Measurements from ENCODE around the gene FAM117B.
A peak's percentile ranks its signal among the peaks of the same experiment; 100 is the strongest.

The FAM117B gene

GRCh38 chr2:202634556-202635427 is at the start of gene FAM117B:
Gene FAM117B, plus strand, starts transcription at chr2:202634969. Its CDS starts 219 bp downstream, at chr2:202635188.
- peak; percentile 98 for DNase-seq

DNA sequence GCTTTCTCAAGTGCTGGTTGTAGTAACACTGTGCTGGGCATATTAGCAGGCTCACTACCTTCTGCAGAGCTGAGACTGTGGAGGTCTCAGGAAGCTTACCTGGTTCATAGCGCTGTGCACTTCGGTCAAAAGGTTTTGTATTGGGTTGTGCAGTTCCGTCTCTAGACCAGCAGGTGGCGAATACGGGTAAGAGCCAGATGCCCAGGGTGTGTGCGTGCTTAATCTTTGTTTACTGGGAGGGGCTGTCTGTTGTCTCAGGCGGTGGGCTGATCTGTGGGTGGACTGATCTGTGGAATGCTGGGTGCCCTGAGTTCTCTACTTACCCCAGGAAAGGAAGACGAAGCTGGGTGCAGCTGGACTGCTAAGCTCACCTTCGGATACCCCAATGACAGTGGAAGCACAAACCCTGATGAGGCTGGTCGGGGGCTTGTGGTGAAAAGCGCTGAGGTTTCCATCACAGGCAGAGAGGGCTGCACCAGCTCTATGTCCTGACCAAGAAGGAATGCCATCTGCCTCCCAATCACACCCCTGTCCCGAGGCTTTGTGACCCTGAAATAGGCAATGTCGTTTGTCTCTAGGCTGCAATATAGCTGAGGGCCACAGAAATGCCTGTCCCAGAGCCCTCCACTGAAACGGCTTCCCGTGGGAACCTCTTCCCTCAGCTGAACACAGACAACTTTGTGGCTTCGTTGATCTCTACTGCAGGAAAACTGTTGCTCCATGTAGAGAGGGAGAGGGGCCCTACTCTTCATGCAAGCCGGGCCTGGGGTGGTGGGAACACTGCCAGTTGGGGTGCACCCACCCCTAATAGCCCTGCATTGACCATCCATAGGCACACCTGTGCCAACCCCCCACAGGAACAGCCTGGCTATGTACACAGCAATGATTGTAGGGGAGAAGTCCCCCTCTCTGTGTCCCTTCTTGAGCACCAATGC is 45.9 kb upstream of the FAM117B start:
- peak; percentile 61 for DNase-seq

DNA sequence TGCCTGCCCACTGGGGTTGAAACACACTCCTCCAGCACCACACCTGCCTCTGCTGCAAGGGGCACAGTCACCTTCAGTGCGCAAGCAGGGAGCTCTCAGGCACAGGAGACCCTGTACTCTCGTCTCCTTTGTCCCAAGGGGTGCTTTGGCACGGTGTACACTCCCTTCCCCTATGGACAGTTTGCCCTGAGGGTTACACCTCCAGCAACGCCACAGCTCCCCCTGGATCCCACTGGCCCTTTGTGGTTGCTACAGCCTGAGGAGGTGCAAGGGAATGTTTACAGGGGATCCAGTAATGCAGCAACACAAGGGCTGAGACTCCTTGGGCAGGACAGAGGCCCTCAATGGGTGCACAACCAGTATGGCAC is 45.2 kb upstream of the FAM117B start:
- no peak for DNase-seq

- no peak for DNase-seq
These were observed 42.2 kb upstream of the FAM117B start for GRCh38 chr2:202592566-202592965.

- DNase-seq: no peak
These were observed 35.7 kb upstream of the FAM117B start for GRCh38 chr2:202599105-202599504.

DNA sequence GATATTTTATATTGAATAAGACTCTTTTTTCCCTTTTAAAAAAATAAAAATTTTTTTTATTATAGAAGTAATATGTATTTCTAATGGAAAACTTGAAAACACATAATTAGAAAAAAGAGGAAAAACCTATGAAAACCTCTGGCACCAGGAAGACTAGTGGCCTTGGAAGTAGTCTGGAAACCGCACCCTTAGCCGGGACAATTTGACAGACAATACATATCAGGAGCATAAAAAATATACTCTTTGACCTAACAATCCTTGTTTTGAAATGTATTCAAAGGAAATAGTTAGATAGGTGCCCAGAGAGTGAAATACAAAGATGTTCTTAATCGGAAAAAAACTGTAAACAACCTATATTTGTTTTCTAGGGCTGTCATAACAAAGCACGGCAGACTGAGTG is 34.9 kb upstream of the FAM117B start:
- DNase-seq: no peak

- DNase-seq: no peak
These were observed 30.1 kb upstream of the FAM117B start for GRCh38 chr2:202604699-202605098.

GRCh38 chr2:202605174-202605573 is 29.6 kb upstream of the FAM117B start:
- no peak for DNase-seq

- no peak for DNase-seq
These were observed 26.5 kb upstream of the FAM117B start for GRCh38 chr2:202608142-202608852.

GRCh38 chr2:202609381-202610145 is 25.2 kb upstream of the FAM117B start:
- no peak for DNase-seq

DNA sequence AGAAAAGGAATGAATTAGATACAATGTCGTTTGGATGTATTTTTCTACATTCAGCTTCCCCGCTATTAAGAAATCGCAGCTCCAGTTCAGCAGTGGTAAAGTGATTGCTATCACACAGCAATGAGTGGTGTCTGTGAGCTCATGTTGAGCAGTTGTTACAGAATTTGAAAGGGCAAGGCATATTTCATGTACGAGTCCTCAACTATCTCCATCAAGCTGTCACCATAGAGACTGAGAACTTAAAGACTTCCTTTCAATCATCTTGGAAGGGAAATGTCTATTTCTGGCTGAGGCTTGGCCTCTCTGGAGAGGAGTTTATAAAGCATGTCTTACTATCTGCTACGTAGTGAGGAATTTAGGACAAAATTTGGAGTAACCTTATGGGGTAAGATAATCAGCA is 24.4 kb upstream of the FAM117B start:
- no peak for DNase-seq

GRCh38 chr2:202612145-202612544 is 22.6 kb upstream of the FAM117B start:
- no peak for DNase-seq

DNA sequence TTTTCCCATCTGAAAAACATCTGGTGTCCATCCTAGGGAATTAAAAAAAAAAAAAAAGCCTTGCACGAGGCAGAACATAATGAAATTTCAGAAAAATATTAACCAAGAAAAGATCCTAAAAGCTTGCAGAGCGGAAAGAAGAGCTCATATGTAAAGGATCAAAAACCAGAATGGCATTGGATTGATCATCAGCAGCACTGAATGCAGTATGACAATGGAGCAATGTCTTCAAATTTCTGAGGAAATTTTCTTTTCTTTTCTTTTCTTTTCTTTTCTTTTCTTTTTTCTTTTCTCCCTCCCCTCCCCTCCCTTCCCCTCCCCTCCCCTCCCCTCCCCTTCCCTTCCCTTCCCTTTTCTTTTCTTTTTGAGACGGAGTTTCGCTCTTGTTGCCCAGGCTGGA is 21.3 kb upstream of the FAM117B start:
- no peak for DNase-seq

GRCh38 chr2:202624133-202624532 is 10.6 kb upstream of the FAM117B start:
- DNase-seq: no peak

GRCh38 chr2:202627042-202627441 is 7.7 kb upstream of the FAM117B start:
- no peak for DNase-seq

GRCh38 chr2:202628646-202629198 is 6.0 kb upstream of the FAM117B start:
- DNase-seq: no peak

GRCh38 chr2:202632682-202633290 is 2.0 kb upstream of the FAM117B start:
- DNase-seq: no peak

- DNase-seq: no peak
These were observed 1.3 kb upstream of the FAM117B start for GRCh38 chr2:202633470-202633869.

DNA sequence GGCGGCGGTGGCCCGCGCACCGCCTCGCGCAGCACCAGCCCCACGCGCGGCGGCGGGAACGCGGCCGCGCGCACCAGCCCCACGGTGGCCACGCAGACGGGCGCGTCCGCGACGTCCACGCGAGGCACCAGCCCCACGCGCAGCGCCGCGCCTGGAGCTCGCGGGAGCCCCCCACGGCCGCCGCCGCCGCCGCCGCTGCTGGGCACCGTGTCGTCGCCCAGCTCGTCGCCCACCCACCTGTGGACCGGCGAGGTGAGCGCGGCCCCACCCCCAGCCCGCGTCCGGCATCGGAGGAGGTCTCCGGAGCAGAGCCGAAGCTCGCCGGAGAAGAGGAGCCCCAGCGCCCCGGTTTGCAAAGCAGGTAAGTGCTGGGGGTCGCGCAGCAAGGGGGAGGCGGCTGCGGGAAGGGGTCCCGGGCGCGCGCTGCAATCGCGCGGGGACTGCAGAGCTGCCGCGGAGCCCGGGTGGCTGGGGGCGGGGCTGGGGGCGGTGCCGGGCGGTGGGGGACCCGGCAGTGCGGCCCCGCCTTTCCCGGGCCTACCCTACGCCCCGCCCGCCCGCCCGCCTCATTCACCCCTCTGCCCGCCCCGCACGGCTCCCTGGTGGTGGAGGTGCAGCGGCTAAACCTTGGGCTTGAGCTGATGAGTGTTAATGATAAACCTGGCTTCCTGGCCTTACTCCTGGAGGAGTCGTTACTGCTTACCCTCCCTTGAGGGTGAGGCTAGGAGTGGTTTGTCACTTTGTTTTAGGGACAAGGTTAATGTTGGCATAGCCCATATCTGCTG is 851 bp downstream of the FAM117B start:
- peak; percentile 85 for DNase-seq

DNA sequence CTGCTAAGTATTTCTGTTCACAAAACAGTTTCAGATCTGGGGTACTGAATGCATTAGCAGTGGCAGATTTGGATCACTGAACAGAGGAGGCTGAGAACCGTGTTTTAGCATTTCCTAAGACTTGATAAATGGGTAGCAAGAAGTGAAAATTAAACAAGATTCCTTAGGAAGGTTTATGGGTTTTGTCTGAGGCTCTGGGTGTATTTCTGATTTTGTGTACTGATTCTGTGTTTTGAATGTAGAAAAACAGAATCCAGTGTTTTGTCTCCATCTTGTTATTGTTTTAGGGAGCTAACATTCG is 1.4 kb downstream of the FAM117B start:
- DNase-seq: no peak

- no peak for DNase-seq
These were observed 4.0 kb downstream of the FAM117B start for GRCh38 chr2:202638721-202639120.

Data from activated CD4-positive, alpha-beta T cell treated with anti-CD3 and anti-CD28 coated beads, Interleukin-2, amount 50 U/mL, for 1 hour (primary cell).